ENCODE results near the gene C9orf72. TPM values are rescaled to one million over a fixed set of nuclear protein-coding genes. Genes with fewer than 3 reads are reported as not detected.

C9orf72 gene
- total and polyA plus RNA-seq, 2 of the 13 experiments (the other 11 are each of a cell fraction or from before 2014, with no cell fraction given), result 3.1 to 5.9 TPM

DNA sequence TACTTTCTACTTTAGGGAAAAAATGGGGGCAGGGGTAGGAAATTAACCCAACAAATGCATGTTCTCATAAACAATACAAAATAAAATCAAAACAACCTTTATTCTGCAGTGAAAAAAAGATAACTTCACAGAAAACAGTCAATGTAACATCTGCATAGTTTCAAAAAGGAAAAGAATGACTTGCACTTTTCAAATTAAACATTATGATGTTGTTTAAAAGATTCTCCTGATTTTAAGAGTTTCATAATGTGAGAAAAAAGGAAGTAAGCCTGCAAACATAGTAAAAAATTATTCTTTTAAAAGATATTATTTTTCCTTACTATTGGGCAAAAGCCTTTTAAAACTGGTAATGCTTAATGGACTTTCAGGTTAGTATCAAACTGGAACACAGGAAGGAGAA, 7.6 kb downstream of the C9orf72 start:
- H2AFZ ChIP-seq (ENCODE audit: low read length), result no peak overlapping the region
- POLR2A ChIA-PET, result no interaction called here
- intact Hi-C loops (cut with micrococcal nuclease; ENCODE audit: unreplicated experiment), result no loop called here
- peak overlapping the region; percentile 13; the same call in 1 of the 2 replicates for H3K4me2 ChIP-seq (ENCODE audit: low read depth, low read length)
- no peaks in the 10 kb centered on the region for H3K9me3 ChIP-seq (ENCODE audit: low read length)
- FAIRE-seq, result no peak
- in situ Hi-C loops (cut with HindIII; ENCODE audit: extremely low pct_ligation_motif_present, low pct_unique_long_range_greater_than_20kb), result no loop called here
- no peak for DNase-seq (ENCODE audit: low spot score)
- peaks cover 0 to 6% of the 10 kb centered on the region in 2 experiments; a peak in 1 of 5 replicates for H3K36me3 ChIP-seq (replicated peaks in 1 of 2; ENCODE audit: control insufficient read depth in 1 of 2, insufficient read depth in 2 of 2, low read length in 2 of 2)
- H3K27ac ChIP-seq (ENCODE audit: extremely low read length, insufficient read depth, low read length), result peak overlapping the region; percentile 54
- H3K4me1 ChIP-seq (ENCODE audit: insufficient read depth, low read length), result peaks cover 46% of the 10 kb centered on the region
- no peaks in the 10 kb centered on the region for H3K27me3 ChIP-seq (ENCODE audit: control insufficient read depth in 1 of 2, insufficient read depth in 2 of 2, low read length in 2 of 2)
- no peak overlapping the region for H3K4me3 ChIP-seq (replicated peaks in 1 of 3; ENCODE audit: insufficient read depth in 1 of 3, low read depth in 2 of 3, low read length in 3 of 3)
- CTCF ChIA-PET (ENCODE audit: low intra/inter-chr PET ratio, low total read pairs), result no interaction called here
- no peak overlapping the region for H3K9ac ChIP-seq (ENCODE audit: insufficient read depth, low read depth, low read length)
- TF ChIP-seq ZNF549 (CRISPR knock-in tag; IDR thresholded peaks at IDR 0.05) (no peak), SAFB2 (CRISPR knock-in tag; IDR thresholded peaks at IDR 0.05; ENCODE audit: borderline replicate concordance, low read depth) (no peak), NFE2L2 (IDR thresholded peaks at IDR 0.05; ENCODE audit: low read length) (peak; percentile 84)
- no peak for ATAC-seq
- no peaks in the 10 kb centered on the region for H3K79me2 ChIP-seq (ENCODE audit: insufficient read depth, low read length)
- no peaks in the 10 kb centered on the region for H4K20me1 ChIP-seq (ENCODE audit: insufficient read depth, low read length)
- no TSS peak for BruUV-seq (replicated peaks)

DNA sequence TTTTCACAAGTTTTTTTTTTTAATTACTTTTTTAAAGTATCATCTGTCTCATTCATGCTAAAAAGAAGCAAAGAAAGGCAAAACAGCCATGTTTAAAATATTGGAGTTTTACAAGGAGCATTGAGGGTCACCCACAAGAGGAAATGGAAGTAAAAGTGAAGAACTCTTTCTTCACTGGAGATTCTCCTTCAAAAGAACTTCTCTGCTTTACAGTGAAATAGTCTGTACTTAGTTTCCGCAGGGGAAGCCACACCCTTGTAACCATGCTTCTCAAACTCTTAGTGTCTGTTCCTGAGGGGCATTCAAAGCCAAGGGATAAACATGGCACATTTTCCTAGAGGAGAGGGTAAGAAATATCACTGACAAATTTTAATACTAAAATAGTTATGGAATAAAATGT, 8.6 kb downstream of the C9orf72 start:
- Histone ChIP-seq H4K20me1 (ENCODE audit: insufficient read depth, low read length) (no peaks in the 10 kb centered on the region), H3K27ac (ENCODE audit: extremely low read length, insufficient read depth, low read length) (no peak overlapping the region), H3K4me1 (ENCODE audit: insufficient read depth, low read length) (peaks cover 43% of the 10 kb centered on the region), H3K4me2 (ENCODE audit: low read depth, low read length) (no peak overlapping the region), H3K9ac (ENCODE audit: insufficient read depth, low read depth, low read length) (no peak overlapping the region), H3K4me3 (replicated peaks in 1 of 3; ENCODE audit: insufficient read depth in 1 of 3, low read depth in 2 of 3, low read length in 3 of 3) (no peak overlapping the region), H2AFZ (ENCODE audit: low read length) (no peak overlapping the region), H3K79me2 (ENCODE audit: insufficient read depth, low read length) (no peaks in the 10 kb centered on the region), H3K36me3 (replicated peaks in 1 of 2; ENCODE audit: control insufficient read depth in 1 of 2, insufficient read depth in 2 of 2, low read length in 2 of 2) (peaks cover 0 to 6% of the 10 kb centered on the region in 2 experiments; a peak in 1 of 5 replicates), H3K27me3 (ENCODE audit: control insufficient read depth in 1 of 2, insufficient read depth in 2 of 2, low read length in 2 of 2) (no peaks in the 10 kb centered on the region), H3K9me3 (ENCODE audit: low read length) (no peaks in the 10 kb centered on the region)
- FAIRE-seq, result no peak
- no peak for TF ChIP-seq ATAD3A (CRISPR knock-in tag; IDR thresholded peaks at IDR 0.05)
- ChIA-PET POLR2A (no interaction called here), CTCF (ENCODE audit: low intra/inter-chr PET ratio, low total read pairs) (no interaction called here)
- WGBS (ENCODE audit: low lambda C conversion rate), result 96% methylated on average over 1 of the region's 1 CpG
- intact Hi-C loops (cut with micrococcal nuclease; ENCODE audit: unreplicated experiment) (no loop called here), in situ Hi-C loops (cut with HindIII; ENCODE audit: extremely low pct_ligation_motif_present, low pct_unique_long_range_greater_than_20kb) (no loop called here)
- BruUV-seq (replicated peaks), result no TSS peak
- no peak for DNase-seq (ENCODE audit: low spot score)
- ATAC-seq, result no peak

Data from HepG2 (cell line).